SK-N-MC (cell line): ENCODE data around the gene LTBP1.

Experiments
- EZH2 ChIP-seq: fragments of 200-600 bp; sonication (generic); IDR thresholded peaks from one replicate; pipeline ENCODE4 v1.6.1; 2017; ENCODE audit warnings: antibody characterized with exemption
- FOXP2 ChIP-seq: optimal IDR thresholded peaks from 2 replicates; pipeline ENCODE3; 2011; ENCODE audit warnings: mild to moderate bottlenecking, moderate library complexity; ENCODE audit not compliant: insufficient read depth; ENCODE audit errors: extremely low read length, control extremely low read depth
- POLR2AphosphoS5 ChIP-seq: IDR thresholded peaks from 2 replicates; pipeline ENCODE4 v1.6.1; 2012; ENCODE audit warnings: mild to moderate bottlenecking, low read depth, low read length, borderline replicate concordance

GRCh38 chr2:33420726-33421125 lies 474.0 kb downstream of the LTBP1 start:
- no peak for TF ChIP-seq POLR2AphosphoS5
- no peak for TF ChIP-seq EZH2
- no peak for TF ChIP-seq FOXP2
